Measurements from ENCODE around the gene PCNX2.

- TF ChIP-seq CTCF (conservative IDR thresholded peaks at IDR 0.05) (no peak), ZFX (IDR thresholded peaks at IDR 0.05) (no peak)
Observed at GRCh38 chr1:233319272-233319671, 23.7 kb upstream of the PCNX2 start.

Data from C4-2B (cell line).